Measurements from ENCODE around the gene SLC39A1.
A peak's percentile ranks its signal among the peaks of the same experiment; 100 is the strongest.
"Not testable (repeated sequence)": the region's sequence is repeated elsewhere in the genome, so short reads cannot be mapped to it uniquely, and the experiment has no call there.

Gene SLC39A1

GRCh38 chr1:153963030-153963849, at the start of gene SLC39A1:
SLC39A1 (minus strand) TSS chr1:153963537; CDS start chr1:153962715, 822 bp downstream.
- peak; percentile 90 for DNase-seq (ENCODE audit: low read depth in 2 of 2)

GRCh38 chr1:154012543-154012942, 49.2 kb upstream of the SLC39A1 start:
- not testable (repeated sequence) for DNase-seq (ENCODE audit: low read depth in 2 of 2)

GRCh38 chr1:154012129-154012528, 48.8 kb upstream of the SLC39A1 start:
- DNase-seq (ENCODE audit: low read depth in 2 of 2) = no peak

GRCh38 chr1:154006136-154006535, 42.8 kb upstream of the SLC39A1 start:
- DNase-seq (ENCODE audit: low read depth in 2 of 2) = no peak

GRCh38 chr1:154000420-154000819, 37.1 kb upstream of the SLC39A1 start:
- DNase-seq (ENCODE audit: low read depth in 2 of 2) = no peak

GRCh38 chr1:153996882-153997281, 33.5 kb upstream of the SLC39A1 start:
- not testable (repeated sequence) for DNase-seq (ENCODE audit: low read depth in 2 of 2)

- DNase-seq (ENCODE audit: low read depth in 2 of 2) = no peak
Measured at GRCh38 chr1:153995640-153996039, 32.3 kb upstream of the SLC39A1 start.

- DNase-seq (ENCODE audit: low read depth in 2 of 2) = no peak
Measured at GRCh38 chr1:153995202-153995601, 31.9 kb upstream of the SLC39A1 start.

GRCh38 chr1:153991806-153992205, 28.5 kb upstream of the SLC39A1 start:
- no peak for DNase-seq (ENCODE audit: low read depth in 2 of 2)

- no peak for DNase-seq (ENCODE audit: low read depth in 2 of 2)
Measured at GRCh38 chr1:153991151-153991630, 27.9 kb upstream of the SLC39A1 start.

GRCh38 chr1:153990468-153991150, 27.3 kb upstream of the SLC39A1 start, which contains the start of gene RPS27:
RPS27 (plus strand) TSS chr1:153990762; CDS start chr1:153990797, 35 bp downstream.
- peak; percentile 97 to 98 for DNase-seq (ENCODE audit: low read depth in 2 of 2)

- no peak for DNase-seq (ENCODE audit: low read depth in 2 of 2)
Measured at GRCh38 chr1:153987621-153988020, 24.3 kb upstream of the SLC39A1 start.

GRCh38 chr1:153985941-153986761, 22.8 kb upstream of the SLC39A1 start, which contains the start of gene RAB13:
RAB13 (minus strand) TSS chr1:153986339; CDS start chr1:153986236, 103 bp downstream.
- peak; percentile 61 to 64 for DNase-seq (ENCODE audit: low read depth in 2 of 2)

- peak; percentile 65 to 67 for DNase-seq (ENCODE audit: low read depth in 2 of 2)
Measured at GRCh38 chr1:153985341-153985912, 22.1 kb upstream of the SLC39A1 start.

- no peak for DNase-seq (ENCODE audit: low read depth in 2 of 2)
Measured at GRCh38 chr1:153984123-153984894, 21.0 kb upstream of the SLC39A1 start.

GRCh38 chr1:153981735-153982134, 18.4 kb upstream of the SLC39A1 start:
- not testable (repeated sequence) for DNase-seq (ENCODE audit: low read depth in 2 of 2)

- not testable (repeated sequence) for DNase-seq (ENCODE audit: low read depth in 2 of 2)
Measured at GRCh38 chr1:153979091-153979490, 15.8 kb upstream of the SLC39A1 start.

GRCh38 chr1:153978274-153978909, 15.1 kb upstream of the SLC39A1 start:
- DNase-seq (ENCODE audit: low read depth in 2 of 2) = no peak

GRCh38 chr1:153977250-153978240, 14.2 kb upstream of the SLC39A1 start, which contains the start of gene JTB:
JTB (minus strand) TSS chr1:153977674; CDS start chr1:153977252, 422 bp downstream.
- DNase-seq (ENCODE audit: low read depth in 2 of 2) = no peak

All from fibroblast of skin of left quadriceps (primary cell).